ENCODE results near the gene TAF4. TPM values are rescaled to one million over a fixed set of nuclear protein-coding genes. Genes with fewer than 3 reads are reported as not detected.

The TAF4 gene
- total RNA-seq, 2 donors from 2014 or later, result 17.8 to 19.5 TPM

DNA sequence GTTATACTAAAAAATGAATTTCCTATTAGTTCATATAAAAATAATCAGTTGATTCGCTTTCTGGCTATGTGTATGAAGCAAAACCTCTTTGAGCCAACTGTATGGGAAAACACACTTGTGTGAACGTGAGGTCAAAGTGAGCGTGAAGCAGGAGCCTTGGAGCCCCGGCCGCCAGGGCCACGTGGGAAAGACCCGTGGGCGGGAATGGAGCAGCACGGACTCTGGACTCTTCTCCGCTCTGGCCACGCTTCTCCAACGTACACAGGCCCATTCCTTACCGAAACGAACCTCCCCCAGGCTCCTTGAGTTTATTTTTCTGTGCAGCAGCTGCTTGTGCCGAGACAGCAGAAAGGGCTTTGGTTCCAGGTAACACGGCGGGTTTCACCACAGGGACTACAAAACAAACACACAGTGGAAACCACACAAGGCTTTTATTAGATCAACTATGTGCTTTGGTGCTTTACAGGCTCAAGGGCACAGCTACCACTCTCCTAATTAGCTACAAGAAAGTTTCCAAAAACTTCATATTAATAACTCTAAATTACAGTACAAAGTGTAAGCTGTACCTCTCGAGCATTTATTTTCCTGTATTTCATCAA is 62.7 kb downstream of the TAF4 start:
- peaks cover 5% of the 10 kb centered on the region for H3K4me1 Mint-ChIP-seq
- peaks cover 9% of the 10 kb centered on the region for H3K36me3 Mint-ChIP-seq (ENCODE audit: low read depth)
- H3K9me3 ChIP-seq (ENCODE audit: control insufficient read depth, low read length, poor library complexity, severe bottlenecking), result no peaks in the 10 kb centered on the region
- no peak for DNase-seq
- H3K27ac Mint-ChIP-seq, result no peak overlapping the region
- ATAC-seq, result no peak
- no peak overlapping the region for H3K4me3 Mint-ChIP-seq
- no peaks in the 10 kb centered on the region for H3K27me3 Mint-ChIP-seq

DNA sequence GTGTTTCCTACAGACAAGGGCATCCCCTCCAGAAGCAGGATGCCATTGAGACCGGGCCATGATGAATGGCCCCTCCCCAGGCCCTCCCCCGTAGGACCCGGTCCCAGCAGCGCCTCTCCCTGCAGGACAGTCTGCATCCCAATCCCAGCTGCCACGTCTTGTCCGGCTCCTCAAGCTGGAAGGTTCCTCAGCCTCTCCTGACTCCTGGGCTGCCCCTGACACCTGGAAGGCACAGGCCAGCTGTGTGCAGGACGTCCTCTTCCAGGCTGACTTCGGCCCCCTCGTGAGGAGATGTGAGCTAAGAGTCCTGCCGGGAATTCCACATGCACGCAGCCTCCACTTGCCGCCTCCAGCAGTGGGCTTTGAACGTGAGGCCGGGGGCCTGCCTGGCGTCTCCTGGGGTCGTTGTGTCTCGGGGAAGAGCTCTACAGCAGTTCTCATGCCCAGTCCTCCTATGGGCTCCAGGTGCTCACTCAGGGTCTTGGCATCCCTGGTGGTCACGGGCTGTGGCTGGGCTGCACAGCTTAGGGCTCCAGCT is 64.4 kb downstream of the TAF4 start:
- ATAC-seq, result no peak
- no peaks in the 10 kb centered on the region for H3K27me3 Mint-ChIP-seq
- H3K4me1 Mint-ChIP-seq, result peaks cover 3% of the 10 kb centered on the region
- no peak overlapping the region for H3K27ac Mint-ChIP-seq
- peaks cover 10% of the 10 kb centered on the region for H3K36me3 Mint-ChIP-seq (ENCODE audit: low read depth)
- DNase-seq, result no peak
- H3K9me3 ChIP-seq (ENCODE audit: control insufficient read depth, low read length, poor library complexity, severe bottlenecking), result no peaks in the 10 kb centered on the region
- no peak overlapping the region for H3K4me3 Mint-ChIP-seq

GRCh38 chr20:61998343-61999121 is 67.1 kb downstream of the TAF4 start:
- Mint-ChIP-seq H3K36me3 (ENCODE audit: low read depth) (peaks cover 19% of the 10 kb centered on the region), H3K27ac (no peak overlapping the region)

DNA sequence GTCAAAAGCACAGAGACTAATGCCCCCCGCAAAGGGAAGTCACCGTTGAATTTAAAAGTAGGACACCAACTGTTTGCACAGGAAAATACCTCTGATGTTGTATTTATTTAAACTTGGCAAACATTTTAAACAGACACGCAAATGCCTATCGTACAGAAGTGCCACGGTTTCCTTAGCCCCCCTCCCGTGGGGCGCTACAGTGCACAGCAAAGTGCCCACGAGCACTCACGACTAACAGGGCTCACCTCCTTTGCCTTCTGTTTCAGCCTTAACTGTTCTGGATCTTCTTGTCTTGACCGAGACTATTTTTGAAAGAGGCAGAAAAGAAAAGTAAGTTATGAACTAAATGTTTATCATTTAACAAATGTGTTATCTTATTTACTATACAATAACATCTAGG is 67.8 kb downstream of the TAF4 start:
- ATAC-seq, result no peak
- no peak overlapping the region for H3K4me3 Mint-ChIP-seq
- DNase-seq, result no peak
- H3K4me1 Mint-ChIP-seq, result peaks cover 2% of the 10 kb centered on the region
- peaks cover 21% of the 10 kb centered on the region for H3K36me3 Mint-ChIP-seq (ENCODE audit: low read depth)
- H3K27me3 Mint-ChIP-seq, result no peaks in the 10 kb centered on the region
- no peaks in the 10 kb centered on the region for H3K9me3 ChIP-seq (ENCODE audit: control insufficient read depth, low read length, poor library complexity, severe bottlenecking)
- no peak overlapping the region for H3K27ac Mint-ChIP-seq

More at GRCh38 chr20:61998343-61999121, 67.1 kb downstream of the TAF4 start:
- no peaks in the 10 kb centered on the region for H3K9me3 ChIP-seq (ENCODE audit: control insufficient read depth, low read length, poor library complexity, severe bottlenecking)
- peaks cover 2% of the 10 kb centered on the region for H3K4me1 Mint-ChIP-seq
- DNase-seq, result no peak
- H3K27me3 Mint-ChIP-seq, result no peaks in the 10 kb centered on the region
- no peak for ATAC-seq
- H3K4me3 Mint-ChIP-seq, result no peak overlapping the region

GRCh38 chr20:61997372-61997771 is 68.3 kb downstream of the TAF4 start:
- Mint-ChIP-seq H3K27ac (no peak overlapping the region), H3K4me3 (no peak overlapping the region), H3K4me1 (peaks cover 2% of the 10 kb centered on the region), H3K27me3 (no peaks in the 10 kb centered on the region), H3K36me3 (ENCODE audit: low read depth) (peaks cover 21% of the 10 kb centered on the region)
- H3K9me3 ChIP-seq (ENCODE audit: control insufficient read depth, low read length, poor library complexity, severe bottlenecking), result no peaks in the 10 kb centered on the region
- no peak for ATAC-seq
- no peak for DNase-seq

DNA sequence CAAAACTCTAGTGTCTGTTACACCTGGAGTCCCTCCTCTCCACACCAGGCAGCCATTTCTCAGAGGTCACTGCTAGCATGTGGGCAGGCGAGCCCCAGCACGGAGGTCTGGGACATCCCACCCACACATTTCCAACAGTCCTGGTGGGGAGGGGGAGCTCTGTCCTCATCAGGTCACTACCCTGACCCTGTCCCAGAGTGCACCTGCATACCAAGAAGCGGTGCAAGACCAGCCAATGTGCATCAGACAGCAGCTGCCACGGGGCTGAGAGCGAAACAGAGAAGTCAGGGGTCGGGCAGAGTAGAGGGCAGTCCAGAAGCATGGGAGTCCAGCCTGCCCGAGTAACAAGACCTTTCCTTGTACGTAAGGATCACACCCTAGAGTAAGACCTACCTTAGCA is 71.1 kb downstream of the TAF4 start:
- ATAC-seq (no peak), DNase-seq (no peak)
- Mint-ChIP-seq H3K4me3 (no peak overlapping the region), H3K27ac (no peak overlapping the region), H3K27me3 (no peaks in the 10 kb centered on the region), H3K4me1 (peaks cover 2% of the 10 kb centered on the region), H3K36me3 (ENCODE audit: low read depth) (peaks cover 18% of the 10 kb centered on the region)
- H3K9me3 ChIP-seq (ENCODE audit: control insufficient read depth, low read length, poor library complexity, severe bottlenecking), result no peaks in the 10 kb centered on the region

GRCh38 chr20:61993058-61993457 is 72.6 kb downstream of the TAF4 start:
- peaks cover 2% of the 10 kb centered on the region for H3K4me1 Mint-ChIP-seq

GRCh38 chr20:61991476-61991875 is 74.2 kb downstream of the TAF4 start:
- Mint-ChIP-seq H3K4me1 (peaks cover 4% of the 10 kb centered on the region), H3K27ac (no peak overlapping the region), H3K27me3 (no peaks in the 10 kb centered on the region), H3K36me3 (ENCODE audit: low read depth) (peaks cover 17% of the 10 kb centered on the region), H3K4me3 (no peak overlapping the region)
- ATAC-seq, result no peak
- H3K9me3 ChIP-seq (ENCODE audit: control insufficient read depth, low read length, poor library complexity, severe bottlenecking), result no peaks in the 10 kb centered on the region
- no peak for DNase-seq

More at GRCh38 chr20:61993058-61993457, 72.6 kb downstream of the TAF4 start:
- Mint-ChIP-seq H3K27me3 (no peaks in the 10 kb centered on the region), H3K36me3 (ENCODE audit: low read depth) (peaks cover 15% of the 10 kb centered on the region), H3K27ac (no peak overlapping the region), H3K4me3 (no peak overlapping the region)
- no peaks in the 10 kb centered on the region for H3K9me3 ChIP-seq (ENCODE audit: control insufficient read depth, low read length, poor library complexity, severe bottlenecking)
- DNase-seq (no peak), ATAC-seq (no peak)

DNA sequence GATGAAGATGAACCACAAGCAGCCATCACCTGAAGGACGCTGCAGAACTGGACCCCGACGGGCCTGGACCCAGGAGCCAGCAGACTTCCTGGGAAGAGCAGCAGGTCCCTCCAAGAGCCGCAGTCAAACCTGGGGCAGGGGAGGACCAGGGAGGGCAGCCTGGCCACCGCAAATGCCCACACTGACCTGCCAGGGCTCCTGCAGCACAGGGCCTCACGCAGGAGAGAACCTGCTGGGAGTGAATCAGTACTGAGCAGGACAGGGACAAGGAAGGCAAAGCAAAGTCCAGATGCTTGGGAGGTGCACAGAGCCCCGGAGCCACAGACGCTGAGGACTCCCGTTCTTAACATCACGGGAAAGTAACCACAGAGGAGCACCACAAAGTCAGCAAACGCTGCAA is 75.2 kb downstream of the TAF4 start:
- Mint-ChIP-seq H3K4me1 (peaks cover 2% of the 10 kb centered on the region), H3K27me3 (no peaks in the 10 kb centered on the region), H3K4me3 (no peak overlapping the region), H3K36me3 (ENCODE audit: low read depth) (peaks cover 12% of the 10 kb centered on the region), H3K27ac (no peak overlapping the region)
- DNase-seq, result no peak
- no peak for ATAC-seq
- no peaks in the 10 kb centered on the region for H3K9me3 ChIP-seq (ENCODE audit: control insufficient read depth, low read length, poor library complexity, severe bottlenecking)

DNA sequence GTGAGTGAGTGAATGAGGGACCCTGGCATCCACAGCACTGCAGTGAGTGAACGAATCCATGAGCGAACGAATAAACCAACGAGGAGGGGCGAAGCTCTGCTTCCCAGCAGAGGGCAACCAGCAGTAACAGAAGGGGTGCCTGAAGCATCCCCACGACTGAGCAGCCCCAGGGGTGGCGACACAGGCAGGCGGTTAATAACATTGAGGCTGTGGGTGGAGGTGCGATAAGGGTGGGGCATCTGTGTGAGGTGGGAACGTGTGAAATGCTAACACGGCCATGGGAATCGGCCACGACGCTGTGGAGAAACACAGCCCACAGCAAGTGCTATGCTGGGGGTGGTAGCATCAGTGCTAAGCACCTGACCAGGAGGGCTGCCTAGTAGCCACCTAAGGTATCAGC is 75.9 kb downstream of the TAF4 start:
- Mint-ChIP-seq H3K27ac (no peak overlapping the region), H3K27me3 (no peaks in the 10 kb centered on the region), H3K4me3 (no peak overlapping the region), H3K4me1 (peaks cover 2% of the 10 kb centered on the region), H3K36me3 (ENCODE audit: low read depth) (peaks cover 10% of the 10 kb centered on the region)
- peaks cover 3% of the 10 kb centered on the region for H3K9me3 ChIP-seq (ENCODE audit: control insufficient read depth, low read length, poor library complexity, severe bottlenecking)
- ATAC-seq (no peak), DNase-seq (no peak)

- peaks cover 11% of the 10 kb centered on the region for H3K36me3 Mint-ChIP-seq (ENCODE audit: low read depth)
- no peak for ATAC-seq
Observed at GRCh38 chr20:61988665-61989064, 77.0 kb downstream of the TAF4 start.

DNA sequence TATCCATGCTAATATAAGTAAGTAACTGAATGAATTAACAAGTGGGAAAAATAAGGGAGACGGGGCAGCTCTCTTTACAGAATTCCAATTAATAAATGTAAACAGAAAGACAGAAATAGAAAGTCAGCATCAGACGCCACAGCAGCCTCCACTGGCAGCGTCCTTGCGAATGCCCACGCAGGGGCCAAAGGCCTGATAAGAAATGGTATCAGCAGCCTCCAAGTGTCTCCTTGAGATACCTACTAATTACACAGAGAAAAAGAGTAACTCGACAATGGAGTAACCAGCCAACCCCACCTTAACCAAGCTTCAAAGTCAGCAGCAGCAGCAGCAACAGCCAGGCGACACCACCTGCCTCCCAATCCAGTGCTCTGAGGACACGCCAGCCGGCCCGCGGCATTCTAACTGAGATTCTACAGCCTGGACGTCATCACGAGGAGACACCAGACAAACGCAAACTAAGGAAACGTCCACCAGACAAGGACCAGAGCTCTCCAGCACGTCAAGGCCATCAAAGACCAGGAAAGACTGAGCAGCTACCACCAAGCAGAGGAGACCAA is 78.8 kb downstream of the TAF4 start:
- no peak for DNase-seq
- H3K4me3 Mint-ChIP-seq, result no peak overlapping the region
- H3K9me3 ChIP-seq (ENCODE audit: control insufficient read depth, low read length, poor library complexity, severe bottlenecking), result peaks cover 3% of the 10 kb centered on the region
- no peak overlapping the region for H3K27ac Mint-ChIP-seq
- H3K36me3 Mint-ChIP-seq (ENCODE audit: low read depth), result peaks cover 8% of the 10 kb centered on the region
- no peak for ATAC-seq
- no peaks in the 10 kb centered on the region for H3K27me3 Mint-ChIP-seq
- peaks cover 2% of the 10 kb centered on the region for H3K4me1 Mint-ChIP-seq

More at GRCh38 chr20:61988665-61989064, 77.0 kb downstream of the TAF4 start:
- Mint-ChIP-seq H3K27ac (no peak overlapping the region), H3K27me3 (no peaks in the 10 kb centered on the region), H3K4me3 (no peak overlapping the region), H3K4me1 (peaks cover 2% of the 10 kb centered on the region)
- peaks cover 3% of the 10 kb centered on the region for H3K9me3 ChIP-seq (ENCODE audit: control insufficient read depth, low read length, poor library complexity, severe bottlenecking)
- no peak for DNase-seq

GRCh38 chr20:61985096-61985495 is 80.6 kb downstream of the TAF4 start:
- peaks cover 3% of the 10 kb centered on the region for H3K9me3 ChIP-seq (ENCODE audit: control insufficient read depth, low read length, poor library complexity, severe bottlenecking)
- H3K4me1 Mint-ChIP-seq, result peaks cover 7% of the 10 kb centered on the region
- no peak overlapping the region for H3K27ac Mint-ChIP-seq
- no peaks in the 10 kb centered on the region for H3K27me3 Mint-ChIP-seq
- H3K4me3 Mint-ChIP-seq, result no peak overlapping the region
- ATAC-seq (no peak), DNase-seq (no peak)
- peaks cover 8% of the 10 kb centered on the region for H3K36me3 Mint-ChIP-seq (ENCODE audit: low read depth)

Measured in T-helper 17 cell (primary cell).